ENCODE results near the gene KDM1B.

GRCh38 chr6:18148304-18149025, 6.8 kb upstream of the KDM1B start:
- TF ChIP-seq JUND (IDR thresholded peaks at IDR 0.05; ENCODE audit: low read length), result no peak
- TF ChIP-seq POLR2A (IDR thresholded peaks at IDR 0.05; ENCODE audit: control extremely low read depth in 1 of 2, low read depth in 2 of 2, low read length in 2 of 2), result no peak
- TF ChIP-seq CTCF (IDR thresholded peaks at IDR 0.05; ENCODE audit: control extremely low read depth in 1 of 3, insufficient read depth in 1 of 3, low read depth in 1 of 3, low read length in 3 of 3), result no peak
- TF ChIP-seq RFX5 (IDR thresholded peaks at IDR 0.05; ENCODE audit: borderline replicate concordance, low read depth, low read length), result no peak
- TF ChIP-seq YY1 (IDR thresholded peaks at IDR 0.05; ENCODE audit: low read depth, low read length), result no peak
- TF ChIP-seq EZH2 (IDR thresholded peaks at IDR 0.05; ENCODE audit: low read depth, low read length, severe bottlenecking), result no peak
